ENCODE measurements around the gene EPHB2. TPM values are rescaled to one million over a fixed set of nuclear protein-coding genes. Genes with fewer than 3 reads are reported as not detected.

The EPHB2 gene
- total RNA-seq, 4 donors from 2014 or later = 0.08 to 3.4 (median 1.9) TPM

- H3K27ac ChIP-seq = no peak overlapping the region
- TF ChIP-seq POLR2A (IDR thresholded peaks at IDR 0.05) = no peak
- no peak for TF ChIP-seq CTCF (IDR thresholded peaks at IDR 0.05)
- no peaks in the 10 kb centered on the region for H3K4me1 ChIP-seq
- intact Hi-C loops (cut with DNase I) = no loop called here
- DNase-seq = no peak
- no peaks in the 10 kb centered on the region for H3K36me3 ChIP-seq
- no peak overlapping the region for H3K4me3 ChIP-seq
- H3K27me3 ChIP-seq = peaks cover 0 to 38% (median 0%) of the 10 kb centered on the region in 4 donors
- H3K9me3 ChIP-seq = no peaks in the 10 kb centered on the region
- 75 to 79% methylated on average over 5 to 7 of the region's 7 CpGs for WGBS, 2 donors
Measured at GRCh38 chr1:22896184-22896583, 185.5 kb downstream of the EPHB2 start.

GRCh38 chr1:22900451-22900850 lies 189.8 kb downstream of the EPHB2 start:
- 70 to 78% methylated on average over 1 to 3 of the region's 3 CpGs for WGBS, 2 donors
- TF ChIP-seq POLR2A (IDR thresholded peaks at IDR 0.05) (no peak), CTCF (IDR thresholded peaks at IDR 0.05) (no peak)
- Histone ChIP-seq H3K27me3 (peaks cover 0 to 30% (median 0%) of the 10 kb centered on the region in 4 donors), H3K4me1 (no peaks in the 10 kb centered on the region), H3K9me3 (no peaks in the 10 kb centered on the region), H3K4me3 (no peak overlapping the region), H3K36me3 (no peaks in the 10 kb centered on the region), H3K27ac (no peak overlapping the region)
- no peak for DNase-seq
- intact Hi-C loops (cut with DNase I) = no loop called here

- no peak overlapping the region for H3K4me3 ChIP-seq
- peaks cover 0 to 28% (median 0%) of the 10 kb centered on the region in 4 donors for H3K27me3 ChIP-seq
- 93 to 94% methylated on average over 2 to 3 of the region's 3 CpGs for WGBS, 2 donors
- H3K36me3 ChIP-seq = no peaks in the 10 kb centered on the region
- no peaks in the 10 kb centered on the region for H3K4me1 ChIP-seq
- no peak for DNase-seq
- no peaks in the 10 kb centered on the region for H3K9me3 ChIP-seq
- TF ChIP-seq CTCF (IDR thresholded peaks at IDR 0.05) = no peak
- TF ChIP-seq POLR2A (IDR thresholded peaks at IDR 0.05) = no peak
- no peak overlapping the region for H3K27ac ChIP-seq
- intact Hi-C loops (cut with DNase I) = no loop called here
Measured at GRCh38 chr1:22903113-22903512, 192.5 kb downstream of the EPHB2 start.

GRCh38 chr1:22906968-22907367 lies 196.3 kb downstream of the EPHB2 start:
- TF ChIP-seq POLR2A (IDR thresholded peaks at IDR 0.05) = no peak
- TF ChIP-seq CTCF (IDR thresholded peaks at IDR 0.05) = no peak
- intact Hi-C loops (cut with DNase I) = no loop called here

GRCh38 chr1:22907528-22907927 lies 196.9 kb downstream of the EPHB2 start:
- H3K36me3 ChIP-seq = no peaks in the 10 kb centered on the region
- no peak overlapping the region for H3K27ac ChIP-seq
- DNase-seq = no peak
- WGBS, 2 donors = 79 to 83% methylated on average over 3 of the region's 3 CpGs
- peaks cover 0 to 21% (median 0%) of the 10 kb centered on the region in 4 donors for H3K27me3 ChIP-seq
- intact Hi-C loops (cut with DNase I) = no loop called here
- H3K4me3 ChIP-seq = no peak overlapping the region
- TF ChIP-seq CTCF (IDR thresholded peaks at IDR 0.05) (no peak), POLR2A (IDR thresholded peaks at IDR 0.05) (no peak)
- H3K9me3 ChIP-seq = no peaks in the 10 kb centered on the region
- H3K4me1 ChIP-seq = no peaks in the 10 kb centered on the region

More at GRCh38 chr1:22906968-22907367, 196.3 kb downstream of the EPHB2 start:
- Histone ChIP-seq H3K4me3 (no peak overlapping the region), H3K4me1 (no peaks in the 10 kb centered on the region), H3K27me3 (peaks cover 0 to 16% (median 0%) of the 10 kb centered on the region in 4 donors), H3K27ac (no peak overlapping the region), H3K9me3 (no peaks in the 10 kb centered on the region), H3K36me3 (no peaks in the 10 kb centered on the region)
- no peak for DNase-seq
- WGBS, 2 donors = 67 to 92% methylated on average over 1 to 2 of the region's 2 CpGs
